GM21528 (cell line): ENCODE measurements around the gene TGIF2.
"Not testable (repeated sequence)": the region's sequence is repeated elsewhere in the genome, so short reads cannot be mapped to it uniquely, and the experiment has no call there.

Experiments
- ATAC-seq: cut with Tn5 transposase; IDR thresholded peaks from one replicate; pipeline ENCODE4 v1.9.1; 2021; ENCODE audit warnings: mild to moderate bottlenecking, moderate library complexity; ENCODE audit not compliant: unreplicated experiment, low FRiP score

TGIF2 gene

GRCh38 chr20:36607586-36608387 is 34.4 kb downstream of the TGIF2 start:
- ATAC-seq = no peak

DNA sequence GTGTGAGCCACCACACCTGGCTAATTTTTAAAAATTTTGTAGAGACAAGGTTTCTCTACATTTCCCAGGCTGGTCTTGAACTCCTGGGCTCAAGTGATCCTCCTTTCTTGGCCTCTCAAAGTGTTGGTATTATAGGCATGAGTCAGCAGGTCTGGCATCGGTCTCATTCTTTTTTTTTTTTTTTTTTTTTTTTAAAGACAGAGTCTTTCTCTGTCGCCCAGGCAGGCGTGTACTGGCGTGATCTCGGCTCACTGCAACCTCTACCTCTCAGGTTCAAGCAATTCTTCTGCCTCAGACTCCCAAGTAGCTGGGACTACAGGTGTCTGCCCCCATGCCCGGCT is 35.0 kb downstream of the TGIF2 start:
- not testable (repeated sequence) for ATAC-seq

GRCh38 chr20:36611625-36612024 is 38.2 kb downstream of the TGIF2 start:
- ATAC-seq = no peak

- no peak for ATAC-seq
Observed at GRCh38 chr20:36613974-36614373, 40.6 kb downstream of the TGIF2 start.

GRCh38 chr20:36614781-36615557 is 41.6 kb downstream of the TGIF2 start:
- no peak for ATAC-seq

- ATAC-seq = no peak
Observed at GRCh38 chr20:36620917-36621316, 47.5 kb downstream of the TGIF2 start.

GRCh38 chr20:36623444-36623843 is 50.0 kb downstream of the TGIF2 start:
- ATAC-seq = no peak

DNA sequence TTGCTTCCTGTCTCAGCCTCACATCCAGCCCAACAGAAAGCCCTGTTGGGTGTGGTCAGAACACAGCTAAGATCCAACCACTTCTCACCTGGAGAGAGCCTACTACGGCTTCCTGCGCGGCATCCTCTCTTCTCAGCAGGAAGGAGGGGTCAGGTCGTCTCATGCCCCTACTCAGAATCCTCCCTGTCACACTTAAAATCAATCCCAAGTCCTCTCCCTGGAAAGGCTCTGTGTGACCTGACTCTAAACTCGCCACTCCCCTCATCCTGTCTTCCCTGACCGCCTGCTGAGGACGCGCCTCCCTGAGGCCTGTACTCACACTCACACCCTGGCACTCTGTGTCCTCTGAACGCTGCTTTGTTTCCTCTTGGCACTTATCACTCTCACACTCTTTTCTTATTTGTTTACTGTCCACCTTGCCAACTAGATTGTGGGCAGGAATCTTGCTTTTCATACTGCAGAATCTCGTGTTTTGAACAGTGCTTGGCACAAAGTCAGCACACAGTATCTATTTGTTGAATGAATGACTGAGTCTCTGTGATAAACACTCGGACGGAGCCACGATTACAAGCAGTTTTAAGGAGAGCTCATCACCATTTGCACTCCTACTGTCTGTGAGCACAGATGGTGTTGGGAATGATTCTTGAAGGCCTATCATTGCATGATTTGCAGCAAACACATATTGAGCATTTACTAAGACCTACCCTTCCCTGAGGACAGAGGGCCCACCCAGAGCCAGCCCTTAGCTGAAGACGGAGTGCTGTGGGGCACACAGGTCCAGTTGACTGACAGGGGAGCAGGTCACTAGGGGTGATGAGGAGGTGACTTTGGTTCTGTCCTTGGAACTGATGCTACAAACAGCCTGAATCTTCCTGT is 50.9 kb downstream of the TGIF2 start:
- ATAC-seq = no peak

DNA sequence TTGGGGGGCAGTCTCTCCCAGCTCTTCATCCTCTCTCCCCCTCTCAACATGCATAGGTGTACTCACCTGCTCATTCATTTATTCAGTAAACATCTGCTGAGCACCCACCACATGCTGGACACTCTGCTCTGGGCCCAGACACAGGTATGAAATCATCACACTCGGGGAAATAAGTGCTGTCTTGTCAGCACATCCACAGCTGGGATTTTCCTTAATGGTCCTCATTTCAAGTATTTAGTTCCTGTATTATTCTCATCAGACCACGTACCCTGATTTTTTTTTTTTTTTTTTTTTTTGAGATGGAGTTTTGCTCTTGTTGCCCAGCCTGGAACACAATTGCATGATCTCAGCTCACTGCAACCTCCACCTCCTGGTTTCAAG is 51.5 kb downstream of the TGIF2 start:
- ATAC-seq = no peak

GRCh38 chr20:36628076-36628475 is 54.7 kb downstream of the TGIF2 start:
- ATAC-seq = no peak

- ATAC-seq = no peak
Observed at GRCh38 chr20:36629719-36630681, 56.6 kb downstream of the TGIF2 start.

GRCh38 chr20:36631646-36632045 is 58.2 kb downstream of the TGIF2 start:
- no peak for ATAC-seq

- ATAC-seq = no peak
Observed at GRCh38 chr20:36632147-36632486, 58.7 kb downstream of the TGIF2 start.

- ATAC-seq = no peak
Observed at GRCh38 chr20:36632487-36633284, 59.3 kb downstream of the TGIF2 start.

- no peak for ATAC-seq
Observed at GRCh38 chr20:36633285-36633772, 59.9 kb downstream of the TGIF2 start.

- ATAC-seq = no peak
Observed at GRCh38 chr20:36634342-36634741, 60.9 kb downstream of the TGIF2 start.

- ATAC-seq = not testable (repeated sequence)
Observed at GRCh38 chr20:36638876-36639400, 65.5 kb downstream of the TGIF2 start.

GRCh38 chr20:36641506-36641843 is 68.1 kb downstream of the TGIF2 start:
- ATAC-seq = no peak

GRCh38 chr20:36642136-36642535 is 68.7 kb downstream of the TGIF2 start:
- no peak for ATAC-seq
